ENCODE data around the gene RNF103. TPM values are rescaled to one million over a fixed set of nuclear protein-coding genes. Genes with fewer than 3 reads are reported as not detected.

Gene RNF103
- total and polyA plus RNA-seq, 2 of the 13 experiments (the other 11 are each of a cell fraction or from before 2014, with no cell fraction given), result 19.8 to 21.1 TPM

GRCh38 chr2:86646865-86647264 is 23.2 kb upstream of the RNF103 start (continued):
- TF ChIP-seq, protein P1, sequence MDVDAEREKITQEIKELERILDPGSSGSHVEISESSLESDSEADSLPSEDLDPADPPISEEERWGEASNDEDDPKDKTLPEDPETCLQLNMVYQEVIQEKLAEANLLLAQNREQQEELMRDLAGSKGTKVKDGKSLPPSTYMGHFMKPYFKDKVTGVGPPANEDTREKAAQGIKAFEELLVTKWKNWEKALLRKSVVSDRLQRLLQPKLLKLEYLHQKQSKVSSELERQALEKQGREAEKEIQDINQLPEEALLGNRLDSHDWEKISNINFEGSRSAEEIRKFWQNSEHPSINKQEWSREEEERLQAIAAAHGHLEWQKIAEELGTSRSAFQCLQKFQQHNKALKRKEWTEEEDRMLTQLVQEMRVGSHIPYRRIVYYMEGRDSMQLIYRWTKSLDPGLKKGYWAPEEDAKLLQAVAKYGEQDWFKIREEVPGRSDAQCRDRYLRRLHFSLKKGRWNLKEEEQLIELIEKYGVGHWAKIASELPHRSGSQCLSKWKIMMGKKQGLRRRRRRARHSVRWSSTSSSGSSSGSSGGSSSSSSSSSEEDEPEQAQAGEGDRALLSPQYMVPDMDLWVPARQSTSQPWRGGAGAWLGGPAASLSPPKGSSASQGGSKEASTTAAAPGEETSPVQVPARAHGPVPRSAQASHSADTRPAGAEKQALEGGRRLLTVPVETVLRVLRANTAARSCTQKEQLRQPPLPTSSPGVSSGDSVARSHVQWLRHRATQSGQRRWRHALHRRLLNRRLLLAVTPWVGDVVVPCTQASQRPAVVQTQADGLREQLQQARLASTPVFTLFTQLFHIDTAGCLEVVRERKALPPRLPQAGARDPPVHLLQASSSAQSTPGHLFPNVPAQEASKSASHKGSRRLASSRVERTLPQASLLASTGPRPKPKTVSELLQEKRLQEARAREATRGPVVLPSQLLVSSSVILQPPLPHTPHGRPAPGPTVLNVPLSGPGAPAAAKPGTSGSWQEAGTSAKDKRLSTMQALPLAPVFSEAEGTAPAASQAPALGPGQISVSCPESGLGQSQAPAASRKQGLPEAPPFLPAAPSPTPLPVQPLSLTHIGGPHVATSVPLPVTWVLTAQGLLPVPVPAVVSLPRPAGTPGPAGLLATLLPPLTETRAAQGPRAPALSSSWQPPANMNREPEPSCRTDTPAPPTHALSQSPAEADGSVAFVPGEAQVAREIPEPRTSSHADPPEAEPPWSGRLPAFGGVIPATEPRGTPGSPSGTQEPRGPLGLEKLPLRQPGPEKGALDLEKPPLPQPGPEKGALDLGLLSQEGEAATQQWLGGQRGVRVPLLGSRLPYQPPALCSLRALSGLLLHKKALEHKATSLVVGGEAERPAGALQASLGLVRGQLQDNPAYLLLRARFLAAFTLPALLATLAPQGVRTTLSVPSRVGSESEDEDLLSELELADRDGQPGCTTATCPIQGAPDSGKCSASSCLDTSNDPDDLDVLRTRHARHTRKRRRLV (CRISPR knock-in tag; IDR thresholded peaks at IDR 0.05), result no peak
- TF ChIP-seq ZNF674 (CRISPR knock-in tag; IDR thresholded peaks at IDR 0.05; ENCODE audit: low read depth) (no peak), SCMH1 (CRISPR knock-in tag; IDR thresholded peaks at IDR 0.05; ENCODE audit: borderline replicate concordance) (no peak), ZNF33B (CRISPR knock-in tag; IDR thresholded peaks at IDR 0.05) (no peak), ESRRA (CRISPR knock-in tag; IDR thresholded peaks at IDR 0.05; ENCODE audit: low read depth) (no peak)

GRCh38 chr2:86646329-86646728 is 22.7 kb upstream of the RNF103 start:
- Histone ChIP-seq H3K36me3 (replicated peaks in 1 of 2; ENCODE audit: control insufficient read depth in 1 of 2, insufficient read depth in 2 of 2, low read length in 2 of 2) (no peaks in the 10 kb centered on the region), H3K27me3 (ENCODE audit: control insufficient read depth in 1 of 2, insufficient read depth in 2 of 2, low read length in 2 of 2) (no peaks in the 10 kb centered on the region), H3K4me2 (ENCODE audit: low read depth, low read length) (no peak overlapping the region), H4K20me1 (ENCODE audit: insufficient read depth, low read length) (no peaks in the 10 kb centered on the region), H3K4me3 (replicated peaks in 1 of 3; ENCODE audit: insufficient read depth in 1 of 3, low read depth in 2 of 3, low read length in 3 of 3) (no peak overlapping the region), H3K9me3 (ENCODE audit: low read length) (peaks cover 9% of the 10 kb centered on the region), H3K4me1 (ENCODE audit: insufficient read depth, low read length) (peaks cover 23% of the 10 kb centered on the region), H3K27ac (ENCODE audit: extremely low read length, insufficient read depth, low read length) (no peak overlapping the region), H2AFZ (ENCODE audit: low read length) (no peak overlapping the region), H3K79me2 (ENCODE audit: insufficient read depth, low read length) (no peaks in the 10 kb centered on the region), H3K9ac (ENCODE audit: insufficient read depth, low read depth, low read length) (no peak overlapping the region)
- TF ChIP-seq MAFK (conservative IDR thresholded peaks at IDR 0.05 in 1 of 2, IDR thresholded peaks at IDR 0.05 in 1 of 2; ENCODE audit: low read length in 2 of 2), result peak in 1 of 2 experiments; percentile 35; a peak in 2 of 4 replicates
- TF ChIP-seq ZNF10 (CRISPR knock-in tag; IDR thresholded peaks at IDR 0.05; ENCODE audit: borderline replicate concordance, low read depth), result no peak
- intact Hi-C loops (cut with micrococcal nuclease; ENCODE audit: unreplicated experiment) (no loop called here), in situ Hi-C loops (cut with HindIII; ENCODE audit: extremely low pct_ligation_motif_present, low pct_unique_long_range_greater_than_20kb) (no loop called here)
- BruUV-seq (replicated peaks), result no TSS peak
- FAIRE-seq, result no peak
- CTCF ChIA-PET (ENCODE audit: low intra/inter-chr PET ratio, low total read pairs), result no interaction called here
- ATAC-seq, result no peak
- no peak for DNase-seq (ENCODE audit: low spot score)
- POLR2A ChIA-PET, result no interaction called here
- WGBS (ENCODE audit: low lambda C conversion rate), result 96% methylated on average over 4 of the region's 4 CpGs

Data from HepG2 (cell line).